Measurements from ENCODE around the gene MAGI1.

The MAGI1 gene

GRCh38 chr3:65938676-65939075 is 100.0 kb downstream of the MAGI1 start:
- no peak for DNase-seq

GRCh38 chr3:65938147-65938546 is 100.6 kb downstream of the MAGI1 start:
- DNase-seq, result no peak

GRCh38 chr3:65936908-65937638 is 101.6 kb downstream of the MAGI1 start:
- no peak for DNase-seq

GRCh38 chr3:65935724-65936123 is 103.0 kb downstream of the MAGI1 start:
- no peak for DNase-seq

GRCh38 chr3:65930648-65931047 is 108.1 kb downstream of the MAGI1 start:
- DNase-seq, result no peak

- DNase-seq, result no peak
These were observed 110.6 kb downstream of the MAGI1 start for GRCh38 chr3:65928110-65928509.

GRCh38 chr3:65927576-65927975 is 111.1 kb downstream of the MAGI1 start:
- no peak for DNase-seq

GRCh38 chr3:65925254-65925954 is 113.3 kb downstream of the MAGI1 start:
- DNase-seq, result no peak

- DNase-seq, result no peak
These were observed 114.0 kb downstream of the MAGI1 start for GRCh38 chr3:65924762-65925161.

GRCh38 chr3:65922441-65922840 is 116.3 kb downstream of the MAGI1 start:
- DNase-seq, result no peak

- no peak for DNase-seq
These were observed 118.9 kb downstream of the MAGI1 start for GRCh38 chr3:65919826-65920225.

GRCh38 chr3:65915477-65915876 is 123.2 kb downstream of the MAGI1 start:
- DNase-seq, result no peak

- no peak for DNase-seq
These were observed 123.9 kb downstream of the MAGI1 start for GRCh38 chr3:65914740-65915367.

GRCh38 chr3:65914032-65914739 is 124.5 kb downstream of the MAGI1 start:
- no peak for DNase-seq

GRCh38 chr3:65912647-65913046 is 126.1 kb downstream of the MAGI1 start:
- no peak for DNase-seq

- DNase-seq, result no peak
These were observed 130.1 kb downstream of the MAGI1 start for GRCh38 chr3:65908588-65908987.

- DNase-seq, result no peak
These were observed 131.2 kb downstream of the MAGI1 start for GRCh38 chr3:65907232-65908130.

GRCh38 chr3:65905771-65906170 is 132.9 kb downstream of the MAGI1 start:
- DNase-seq, result no peak

- no peak for DNase-seq
These were observed 134.7 kb downstream of the MAGI1 start for GRCh38 chr3:65904016-65904415.

GRCh38 chr3:65902304-65902793 is 136.4 kb downstream of the MAGI1 start:
- DNase-seq, result no peak

GRCh38 chr3:65901226-65901625 is 137.5 kb downstream of the MAGI1 start:
- no peak for DNase-seq

GRCh38 chr3:65899226-65899625 is 139.5 kb downstream of the MAGI1 start:
- no peak for DNase-seq
